IMR-90 (cell line): ENCODE data around the gene AMIGO2. TPM values are rescaled to one million over a fixed set of nuclear protein-coding genes. Genes with fewer than 3 reads are reported as not detected.

Experiments used
- ATAC-seq: fragments of 200-7000 bp; cut with Tn5 transposase; 2 replicates; pipeline ENCODE4 v1.9.1; 2020; ENCODE audit warnings: low read depth, mild to moderate bottlenecking, moderate library complexity
- BruUV-seq: library from RNA; stranded (reverse); fragments of 400-500 nt; replicated peaks from 2 replicates; lab custom pipeline; 2021; lab: Mats Ljungman, UMichigan
- CTCF ChIA-PET: fragments of 300-600 bp; formaldehyde crosslinking; extraction: SDS; loops from one replicate; lab custom pipeline; 2021; ENCODE audit warnings: antibody characterized with exemption; lab: Yijun Ruan, JAX
- POLR2A ChIA-PET: fragments of 300-600 bp; sonication (Branson Sonifier 250); formaldehyde crosslinking; loops from one replicate; lab custom pipeline; 2022; ENCODE audit warnings: antibody characterized with exemption; ENCODE audit not compliant: unreplicated experiment; lab: Charles Lee
- DNase-seq: peaks from one replicate; pipeline ENCODE4 v3.0.0; 2013
- H2AFZ ChIP-seq: replicated peaks from 2 replicates; pipeline ENCODE3; 2013; ENCODE audit warnings: low read length, mild to moderate bottlenecking; ENCODE audit not compliant: poor library complexity
- H2AK5ac ChIP-seq: 2 replicates; pipeline ENCODE4 v1.6.1; 2013; ENCODE audit warnings: low read depth, low read length, inconsistent platforms
- H2AK9ac ChIP-seq: replicated peaks from 2 replicates; pipeline ENCODE3; 2013; ENCODE audit warnings: mild to moderate bottlenecking, low read depth, low read length, moderate library complexity; ENCODE audit not compliant: poor library complexity
- H2BK120ac ChIP-seq: 2 replicates; pipeline ENCODE4 v1.6.1; 2013; ENCODE audit warnings: low read depth, low read length, inconsistent platforms
- H2BK15ac ChIP-seq: 3 replicates; pipeline ENCODE4 v1.6.1; 2013; ENCODE audit warnings: low read depth, low read length, inconsistent platforms
- H2BK20ac ChIP-seq: 2 replicates; pipeline ENCODE4 v1.6.1; 2013; ENCODE audit warnings: low read depth, mild to moderate bottlenecking, inconsistent platforms, low read length, moderate library complexity
- H2BK5ac ChIP-seq: 2 replicates; pipeline ENCODE4 v1.6.1; 2013; ENCODE audit warnings: mild to moderate bottlenecking, low read depth, low read length, inconsistent platforms; ENCODE audit not compliant: poor library complexity, severe bottlenecking
- H3K14ac ChIP-seq: replicated peaks from 2 replicates; pipeline ENCODE4 v1.6.1; 2013; ENCODE audit warnings: low read depth, low read length, inconsistent platforms
- H3K18ac ChIP-seq: 2 replicates; pipeline ENCODE4 v1.6.1; 2013; ENCODE audit warnings: low read depth, low read length, control low read depth
- H3K23ac ChIP-seq: 2 replicates; pipeline ENCODE4 v1.6.1; 2013; ENCODE audit warnings: low read depth, low read length, inconsistent platforms
- H3K27ac ChIP-seq: 2 replicates; pipeline ENCODE4 v1.5.1; 2013; ENCODE audit warnings: mild to moderate bottlenecking, control low read depth, low read length; ENCODE audit not compliant: insufficient read depth
- H3K27me3 ChIP-seq: 2 replicates; pipeline ENCODE4 v1.6.1; 2013; ENCODE audit warnings: low read length; ENCODE audit not compliant: control insufficient read depth, insufficient read depth
- H3K36me3 ChIP-seq: 2 replicates; pipeline ENCODE4 v1.6.1; 2013; ENCODE audit warnings: low read length, mixed read lengths; ENCODE audit not compliant: control insufficient read depth, insufficient read depth
- H3K4ac ChIP-seq: 2 replicates; pipeline ENCODE4 v1.6.1; 2013; ENCODE audit warnings: low read depth, low read length, inconsistent platforms
- H3K4me1 ChIP-seq: 2 replicates; pipeline ENCODE4 v1.6.1; 2013; ENCODE audit warnings: low read length, mixed read lengths; ENCODE audit not compliant: control insufficient read depth, insufficient read depth
- H3K4me2 ChIP-seq: 2 replicates; pipeline ENCODE4 v1.6.1; 2013; ENCODE audit warnings: low read depth, mild to moderate bottlenecking, control low read depth, low read length, moderate library complexity
- H3K4me3 ChIP-seq: 2 replicates; pipeline ENCODE4 v1.5.1; 2013; ENCODE audit warnings: low read depth, mild to moderate bottlenecking, control low read depth, low read length, moderate library complexity; ENCODE audit not compliant: insufficient read depth
- H3K56ac ChIP-seq: 2 replicates; pipeline ENCODE4 v1.6.1; 2013; ENCODE audit warnings: low read length, inconsistent platforms; ENCODE audit not compliant: insufficient read depth; ENCODE audit errors: extremely low read depth
- H3K79me1 ChIP-seq, 2 experiments: 2 replicates each; pipeline ENCODE4 v1.6.1; 2013; ENCODE audit warnings: low read length in 2 of 2, inconsistent platforms in 1 of 2, low read depth in 1 of 2
- H3K9ac ChIP-seq: 2 replicates; pipeline ENCODE4 v1.6.1; 2013; ENCODE audit warnings: low read depth, low read length, control low read depth
- H3K9me1 ChIP-seq: 2 replicates; pipeline ENCODE4 v1.6.1; 2013; ENCODE audit warnings: low read length, inconsistent platforms; ENCODE audit not compliant: insufficient read depth
- H3K9me3 ChIP-seq: 2 replicates; pipeline ENCODE4 v1.6.1; 2013; ENCODE audit warnings: low read length; ENCODE audit not compliant: control insufficient read depth, insufficient read depth
- H4K20me1 ChIP-seq: 2 replicates; pipeline ENCODE4 v1.6.1; 2013; ENCODE audit warnings: low read length, inconsistent platforms; ENCODE audit not compliant: insufficient read depth
- H4K5ac ChIP-seq: 2 replicates; pipeline ENCODE4 v1.6.1; 2013; ENCODE audit warnings: mild to moderate bottlenecking, low read depth, low read length, control low read depth
- H4K8ac ChIP-seq, 2 experiments: 2 replicates each; pipeline ENCODE4 v1.6.1; 2013; ENCODE audit warnings: low read depth in 2 of 2, low read length in 2 of 2, control low read depth in 1 of 2, inconsistent platforms in 1 of 2
- H4K91ac ChIP-seq: 2 replicates; pipeline ENCODE4 v1.6.1; 2013; ENCODE audit warnings: low read depth, low read length, inconsistent platforms; ENCODE audit not compliant: insufficient read depth
- BHLHE40 ChIP-seq: fragments of 150-350 bp; IDR thresholded peaks from 2 replicates; pipeline ENCODE4 v1.6.1; 2016; ENCODE audit warnings: mild to moderate bottlenecking, low read depth, low read length
- CHD1 ChIP-seq: IDR thresholded peaks from 2 replicates; pipeline ENCODE4 v1.6.1; 2012; ENCODE audit warnings: low read depth, low read length, improper control_type of control experiment
- CTCF ChIP-seq: conservative IDR thresholded peaks from 2 replicates; pipeline ENCODE4 v1.5.1; 2012; ENCODE audit warnings: mild to moderate bottlenecking, low read depth, low read length, improper control_type of control experiment
- ELK1 ChIP-seq: fragments of 150-350 bp; IDR thresholded peaks from 2 replicates; pipeline ENCODE4 v1.6.1; 2016; ENCODE audit warnings: low read depth, mild to moderate bottlenecking, low read length, moderate library complexity, borderline replicate concordance
- FOS ChIP-seq: fragments of 150-350 bp; IDR thresholded peaks from 2 replicates; pipeline ENCODE4 v1.6.1; 2016; ENCODE audit warnings: low read depth, low read length
- MAFK ChIP-seq: IDR thresholded peaks from 2 replicates; pipeline ENCODE4 v1.6.1; 2012; ENCODE audit warnings: low read depth, low read length, improper control_type of control experiment
- MXI1 ChIP-seq: IDR thresholded peaks from 2 replicates; pipeline ENCODE4 v1.6.1; 2012; ENCODE audit warnings: low read depth, mild to moderate bottlenecking, low read length, moderate library complexity, borderline replicate concordance
- POLR2A ChIP-seq: IDR thresholded peaks from 2 replicates; pipeline ENCODE4 v1.6.1; 2012; ENCODE audit warnings: mild to moderate bottlenecking, low read depth, low read length
- RFX5 ChIP-seq: IDR thresholded peaks from 2 replicates; pipeline ENCODE4 v1.8.0; 2012; ENCODE audit warnings: low read depth, mild to moderate bottlenecking, low read length, moderate library complexity
- SMC3 ChIP-seq: fragments of 150-350 bp; IDR thresholded peaks from 2 replicates; pipeline ENCODE4 v1.6.1; 2016; ENCODE audit warnings: low read depth, mild to moderate bottlenecking, antibody characterized with exemption, low read length, moderate library complexity
- USF2 ChIP-seq: fragments of 150-350 bp; IDR thresholded peaks from 2 replicates; pipeline ENCODE4 v1.6.1; 2017; ENCODE audit warnings: mild to moderate bottlenecking, antibody characterized with exemption, low read length, low read depth
- WGBS, 2 experiments: methylation state at CpG; one replicate each; pipeline versions ENCODE4 v1.1.5 to v1.1.7; 2013; ENCODE audit warnings: missing lambda C conversion rate in 2 of 2; ENCODE audit not compliant: insufficient read length in 1 of 2; ENCODE audit errors: extremely low coverage in 2 of 2; 5-methylcytosine and 5-hydroxymethylcytosine counted together
- dilution Hi-C: fragments of 300-500 bp; cut with HindIII; formaldehyde crosslinking; loops from one replicate; pipeline ENCODE4 v1.14.3; 2018; ENCODE audit warnings: low sequenced_read_pairs; ENCODE audit not compliant: unreplicated experiment
- in situ Hi-C: fragments of 300-500 bp; cut with MboI; formaldehyde crosslinking; loops from 3 replicates; pipeline ENCODE4 v1.14.3; 2019; ENCODE audit warnings: low sequenced_read_pairs, inconsistent platforms, mixed read lengths
- intact Hi-C: fragments of 100-400 bp; cut with micrococcal nuclease; formaldehyde crosslinking; loops from 2 replicates; pipeline ENCODE4 v1.10.0; 2022
- polyA plus RNA-seq, 3 experiments: library from polyadenylated mRNA; depleted of rRNA; stranded (reverse); fragments of >200 nt; gene quantifications; 2 replicates each; pipeline ENCODE4 v1.2.3, GENCODE V29; 2012; ENCODE audit warnings: low replicate concordance in 1 of 3
- total RNA-seq: library from RNA; depleted of rRNA; stranded (reverse); fragments of >200 nt; gene quantifications from 2 replicates; pipeline ENCODE4 v1.2.3, GENCODE V29; 2012

Gene AMIGO2
- total and polyA plus RNA-seq, 2 of the 4 experiments (the other 2 are of a cell fraction) = 20.1 to 32.6 TPM

- in situ Hi-C loops = no loop called here
- Histone ChIP-seq H3K14ac (no peak overlapping the region), H3K9me1 (no peaks in the 10 kb centered on the region), H3K56ac (no peak overlapping the region), H2AK9ac (no peak overlapping the region), H2AK5ac (no peak overlapping the region), H3K18ac (peak overlapping the region; percentile 29; the same call in 1 of the 2 replicates), H2BK120ac (no peak overlapping the region), H4K20me1 (no peaks in the 10 kb centered on the region), H4K8ac (no peak overlapping the region), H3K36me3 (no peaks in the 10 kb centered on the region), H2BK5ac (no peak overlapping the region), H3K27me3 (no peaks in the 10 kb centered on the region), H2BK20ac (no peak overlapping the region), H2BK15ac (no peak overlapping the region), H3K4me3 (no peak overlapping the region), H3K4me2 (no peak overlapping the region), H3K9ac (no peak overlapping the region), H3K79me1 (no peaks in the 10 kb centered on the region), H2AFZ (no peak overlapping the region), H4K91ac (no peak overlapping the region), H3K4ac (no peak overlapping the region), H3K9me3 (no peaks in the 10 kb centered on the region), H4K5ac (no peak overlapping the region; the same call in 1 of the 2 replicates), H3K27ac (no peak overlapping the region), H3K23ac (peak overlapping the region; percentile 39; the same call in 1 of the 2 replicates), H3K4me1 (no peaks in the 10 kb centered on the region; the same call in 1 of the 2 replicates)
- ATAC-seq (no peak), DNase-seq (no peak)
- intact Hi-C loops = no loop called here
- dilution Hi-C loops = no loop called here
- ChIA-PET POLR2A (no interaction called here), CTCF (interaction anchor here (0.7 to 1.2 kb wide), 2 partner anchors 15 to 26 kb away, joined by 3 read pairs; no protein-coding TSS in a partner anchor)
- BruUV-seq = no TSS peak
- WGBS, 2 experiments = no CpG with 5 or more reads among the region's 1 CpG
- no peak for TF ChIP-seq MAFK
- TF ChIP-seq POLR2A = no peak
- no peak for TF ChIP-seq USF2
- TF ChIP-seq ELK1 = no peak
- no peak for TF ChIP-seq SMC3
- TF ChIP-seq MXI1 = no peak
- no peak for TF ChIP-seq RFX5
- TF ChIP-seq BHLHE40 = no peak
- TF ChIP-seq CTCF = no peak
- no peak for TF ChIP-seq FOS
- no peak for TF ChIP-seq CHD1
Measured at GRCh38 chr12:47122602-47123001, 42.8 kb upstream of the AMIGO2 start.
